Stimulated activated CD8-positive, alpha-beta memory T cell treated with anti-CD3 and anti-CD28 coated beads, Interleukin-2, amount 100 ng/mL, for 48 hours (primary cell): ENCODE data around the gene STX2.
A peak's percentile ranks its signal among the peaks of the same experiment; 100 is the strongest.
"Not testable (repeated sequence)": the region's sequence is repeated elsewhere in the genome, so short reads cannot be mapped to it uniquely, and the experiment has no call there.

Experiments used
- DNase-seq, 2 donors: peaks; one replicate each; pipeline ENCODE4 v3.0.0-alpha.2; 2020; ENCODE audit warnings: low read depth in 2 of 2

STX2 gene

DNA sequence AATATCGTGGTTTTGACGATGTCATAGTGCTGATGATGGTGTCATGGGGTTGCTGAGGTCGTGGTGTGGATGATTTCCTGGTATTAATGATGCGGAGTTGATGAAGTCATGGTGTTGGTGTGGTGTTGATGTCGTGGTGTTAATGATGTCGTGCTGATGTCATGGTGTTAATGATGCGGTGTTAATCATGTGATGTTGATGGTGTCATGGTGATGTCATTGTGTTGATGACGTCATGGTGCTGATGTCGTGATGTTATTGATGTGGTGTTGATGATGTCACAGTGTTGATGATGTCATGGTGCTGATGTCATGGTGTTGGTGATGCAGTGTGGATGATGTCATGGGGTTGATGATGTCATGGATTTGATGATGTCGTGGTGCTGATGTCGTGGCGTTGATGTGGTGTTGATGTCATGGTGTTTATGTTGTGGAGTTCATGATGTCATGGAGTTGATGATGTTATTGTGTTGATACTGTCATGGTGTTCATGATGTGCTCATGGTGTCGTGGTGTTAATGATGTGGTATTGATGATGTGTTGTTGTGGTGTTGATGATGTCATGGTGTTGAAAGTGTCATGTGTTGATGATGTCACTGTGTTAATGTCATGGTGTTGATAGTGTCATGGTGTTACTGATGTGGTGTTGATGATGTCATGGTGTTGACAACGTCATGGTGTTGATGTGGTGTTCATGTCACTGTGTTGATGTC is 74.4 kb downstream of the STX2 start:
- DNase-seq: no peak

DNA sequence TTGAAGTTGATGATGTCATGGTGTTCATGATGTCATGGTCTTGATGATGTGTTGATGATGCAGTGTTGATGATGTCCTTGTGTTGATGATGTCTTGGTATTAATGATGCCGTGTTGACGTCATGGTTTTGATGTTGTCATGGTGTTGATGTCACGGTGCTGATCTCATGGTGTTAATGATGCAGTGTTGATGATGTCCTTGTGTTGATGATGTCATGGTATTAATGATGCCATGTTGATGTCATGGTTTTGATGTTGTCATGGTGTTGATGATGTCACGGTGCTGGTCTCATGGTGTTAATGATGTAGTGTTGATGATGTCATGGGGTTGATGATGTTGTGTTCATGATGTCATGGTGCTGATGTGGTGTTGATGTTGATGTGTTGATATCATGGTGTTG is 75.0 kb downstream of the STX2 start:
- DNase-seq: no peak

DNA sequence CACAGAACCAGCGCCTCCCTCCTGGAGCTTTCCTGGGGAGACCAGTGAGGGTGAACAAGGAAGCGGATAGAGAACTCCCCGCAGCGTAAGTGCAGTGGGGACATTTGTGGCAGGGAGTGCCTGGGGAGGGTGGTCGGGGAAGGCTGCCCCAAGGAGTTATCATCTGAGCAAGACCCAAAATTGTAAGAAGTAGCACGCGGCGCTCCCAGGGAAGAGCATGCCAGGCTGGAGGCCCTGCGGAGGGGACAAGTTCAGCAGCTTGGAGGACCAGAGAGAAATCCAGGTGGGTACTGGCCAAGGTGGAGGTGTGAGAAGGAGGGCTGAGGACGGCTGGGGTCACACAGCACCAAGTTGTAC is 76.8 kb downstream of the STX2 start:
- no peak for DNase-seq

DNA sequence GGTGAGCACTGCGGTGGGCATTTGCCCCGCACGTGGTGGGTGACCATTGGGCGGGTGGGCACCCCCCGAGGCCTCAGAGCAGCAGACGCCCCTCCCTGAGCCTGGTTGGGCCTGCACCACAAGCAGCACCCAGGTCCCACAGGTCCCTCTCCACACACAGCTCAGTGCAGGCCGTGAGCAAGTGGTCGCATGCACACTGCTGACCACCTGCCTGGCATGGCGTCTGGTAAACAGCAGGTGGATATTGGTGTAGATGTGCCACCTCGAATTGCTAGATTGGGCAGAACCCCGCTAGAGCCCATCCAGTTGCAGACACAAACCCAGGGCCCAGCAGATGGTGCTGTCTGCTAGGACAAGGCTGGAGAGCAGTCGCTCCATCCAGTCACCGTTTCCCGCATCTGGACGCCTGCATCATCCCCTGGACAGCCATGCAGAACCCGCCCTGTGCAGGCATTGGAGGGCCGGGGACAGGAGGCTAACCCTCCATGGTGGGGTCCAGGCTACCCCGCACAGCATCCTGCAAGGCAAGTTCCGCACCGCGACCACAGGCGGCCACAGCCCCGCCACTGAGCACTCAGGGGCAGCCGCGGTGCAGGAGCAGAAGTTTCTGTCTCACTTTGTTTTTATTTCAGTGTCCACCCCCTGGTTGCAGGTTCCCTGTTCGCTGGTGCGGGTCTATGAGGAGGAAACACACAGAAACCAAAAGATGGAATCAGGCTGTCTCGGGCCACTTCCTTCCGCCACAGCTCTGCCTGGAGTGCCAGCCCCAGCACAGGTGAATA is 77.3 kb downstream of the STX2 start:
- peak; percentile 23 to 55 for DNase-seq

DNA sequence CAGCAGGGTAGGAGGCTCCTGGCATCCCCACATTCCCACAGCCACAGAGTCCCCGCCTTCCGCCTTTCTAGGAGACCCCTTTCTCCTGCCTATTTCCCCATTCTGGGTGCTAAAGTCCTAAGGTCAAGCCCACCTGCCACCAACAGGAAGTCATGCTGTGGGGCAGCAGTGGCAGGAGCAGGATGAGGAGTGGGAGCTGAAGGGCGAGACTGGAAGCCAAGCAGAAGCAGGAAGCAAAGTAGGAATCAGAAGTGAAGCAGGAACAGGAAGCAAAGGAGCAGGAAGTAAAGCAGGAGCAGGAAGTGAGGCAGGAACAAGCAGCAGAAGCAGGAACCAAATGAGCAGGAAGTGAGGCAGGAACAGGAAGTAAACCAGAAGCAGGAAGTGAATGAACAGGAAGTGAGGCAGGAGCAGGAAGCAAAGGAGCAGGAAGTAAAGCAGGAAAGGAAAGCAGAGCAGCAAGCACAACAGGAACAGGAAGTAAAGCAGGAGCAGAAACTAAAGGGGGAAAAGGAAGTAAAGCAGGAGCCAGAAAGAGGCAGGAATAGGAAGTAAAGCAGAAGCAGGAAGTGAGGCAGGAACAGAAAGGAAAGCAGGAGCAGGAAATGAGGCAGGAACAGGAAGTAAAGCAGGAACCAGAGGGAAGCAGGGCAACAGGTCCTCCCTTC is 84.7 kb downstream of the STX2 start:
- no peak for DNase-seq

DNA sequence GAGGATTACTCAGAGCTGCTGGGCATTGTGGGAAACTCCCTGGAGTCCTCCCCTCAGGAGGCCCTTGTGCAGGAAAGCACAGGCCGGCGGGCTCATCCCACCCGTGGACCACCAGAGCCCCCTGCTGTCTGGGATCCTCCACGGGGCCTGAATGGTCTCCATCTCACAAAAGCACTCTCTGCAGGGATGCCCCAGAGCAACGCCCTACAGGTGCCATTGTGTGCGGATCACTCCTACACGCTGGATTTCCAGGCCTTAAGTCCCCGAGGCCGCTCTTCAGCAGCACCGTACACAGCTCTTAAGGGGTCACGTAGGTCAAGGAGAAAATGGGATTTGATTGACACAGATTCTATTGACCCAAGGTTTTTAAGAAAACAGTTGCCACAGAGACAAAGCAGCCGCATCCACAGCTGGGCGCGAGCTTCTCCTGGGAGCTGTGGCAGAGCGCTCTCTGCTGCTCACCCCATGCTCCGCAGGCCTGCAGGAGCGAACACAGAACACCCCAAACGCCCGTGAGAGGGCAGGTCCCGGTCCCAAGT is 86.3 kb downstream of the STX2 start:
- no peak for DNase-seq

DNA sequence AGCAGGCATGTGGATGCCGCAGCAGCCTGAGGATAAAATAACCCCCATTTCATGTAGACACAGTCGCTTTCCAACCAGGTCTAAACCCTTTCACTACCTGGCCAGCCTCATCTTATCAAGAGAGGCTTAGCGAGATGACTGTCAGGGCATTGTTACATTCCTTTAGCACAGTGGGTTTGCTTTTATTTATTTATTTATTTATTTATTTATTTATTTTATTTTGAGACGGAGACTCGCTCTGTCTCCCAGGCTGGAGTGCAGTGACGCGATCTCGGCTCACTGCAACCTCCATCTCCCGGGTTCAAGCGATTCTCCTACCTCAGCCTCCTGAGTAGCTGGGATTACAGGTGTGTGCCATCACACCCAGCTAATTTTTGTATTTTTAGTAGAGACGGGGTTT is 87.0 kb downstream of the STX2 start:
- DNase-seq: not testable (repeated sequence)

DNA sequence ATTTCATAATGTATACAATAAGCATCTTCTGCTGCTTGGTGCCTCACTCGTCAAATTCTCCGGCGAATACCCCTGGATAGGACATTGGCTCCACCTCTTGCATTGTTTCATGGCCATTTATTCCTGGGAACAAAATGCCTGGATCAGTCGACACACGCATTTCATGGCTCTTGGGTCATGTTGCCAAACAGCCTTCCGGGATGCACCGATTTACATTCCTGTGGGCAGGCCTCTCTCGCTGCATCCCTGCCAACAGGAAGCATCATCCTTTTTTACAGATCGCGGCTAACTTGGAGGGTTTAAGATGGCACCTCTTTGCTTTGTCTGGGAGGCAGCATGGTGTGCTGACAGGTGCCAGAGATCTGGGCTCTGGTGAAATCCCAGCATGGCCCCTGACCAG is 90.3 kb downstream of the STX2 start:
- no peak for DNase-seq

DNA sequence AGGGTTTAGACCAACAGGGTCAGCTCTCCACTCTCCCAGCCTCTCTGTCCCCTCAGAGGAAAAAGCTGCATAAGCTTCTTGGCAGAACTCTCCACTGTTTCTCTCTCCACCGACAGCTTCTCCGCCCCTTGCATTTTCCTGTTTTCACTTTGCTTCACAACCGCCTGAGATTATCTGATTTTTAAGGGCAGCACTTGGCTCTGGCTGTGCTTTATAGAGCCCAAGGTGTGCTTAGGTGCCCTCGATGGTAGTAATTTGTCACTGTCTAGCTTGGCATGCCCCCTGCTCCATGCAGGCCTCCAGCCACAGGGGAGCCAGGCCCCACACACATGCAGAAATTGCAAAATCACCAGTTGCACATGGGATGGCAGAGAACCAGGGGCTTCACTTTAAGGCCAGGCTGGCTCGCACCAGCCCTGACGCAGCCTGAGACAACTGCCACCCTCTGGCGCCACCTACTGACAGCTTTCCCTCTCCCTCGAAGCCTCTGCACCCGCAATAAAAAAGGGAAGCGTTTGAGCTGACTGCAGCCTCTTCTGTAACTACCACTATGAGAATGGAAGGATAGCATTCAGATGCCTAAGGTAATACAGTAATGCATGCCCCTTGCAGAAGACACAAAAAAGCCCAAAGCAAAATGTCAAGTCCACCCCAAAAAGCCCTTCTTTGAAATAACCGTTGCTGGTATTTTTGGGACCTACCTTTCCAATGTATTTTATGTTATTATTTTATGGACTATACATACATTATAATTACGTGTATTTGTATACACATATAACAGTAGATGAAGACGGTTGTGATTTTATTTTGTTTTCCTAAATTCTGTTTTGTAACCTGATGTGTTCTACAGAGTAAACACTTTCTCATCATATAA is 90.9 kb downstream of the STX2 start:
- DNase-seq: peak; percentile 63 to 66

DNA sequence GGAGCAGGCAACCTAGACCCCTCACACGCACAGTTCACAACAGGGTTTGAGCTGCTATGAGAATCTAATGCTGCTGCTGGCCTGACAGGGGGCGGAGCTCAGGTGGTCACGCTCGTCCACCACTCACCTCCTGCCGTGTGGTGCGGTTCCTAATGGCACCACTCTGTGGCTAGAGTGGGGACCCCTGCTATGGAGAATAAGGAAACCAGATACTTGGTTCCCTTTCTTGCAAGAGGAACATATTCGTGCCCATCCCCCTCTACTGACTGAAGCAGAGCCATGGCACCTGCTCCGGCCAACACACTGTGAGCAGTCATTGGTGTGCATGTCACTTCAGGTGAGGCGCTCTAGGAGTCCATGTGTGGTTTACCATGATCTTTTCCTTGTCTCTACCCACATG is 92.5 kb downstream of the STX2 start:
- no peak for DNase-seq

DNA sequence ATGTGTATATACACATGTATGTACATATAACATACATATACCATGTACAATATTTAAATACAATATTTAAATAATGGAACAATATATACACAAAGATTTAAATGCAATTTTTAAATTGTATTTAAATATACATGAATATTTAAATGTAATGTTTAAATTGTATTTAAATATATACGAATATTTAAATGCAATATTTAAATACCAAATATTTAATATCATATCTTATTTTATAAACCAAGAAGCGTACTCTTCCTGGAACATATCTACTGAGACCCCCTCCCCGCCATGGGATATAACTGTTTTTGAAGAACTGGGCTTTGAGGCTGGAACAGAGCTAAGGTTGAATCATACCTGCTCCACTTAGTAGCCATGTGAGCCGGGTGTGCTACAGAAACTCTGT is 93.1 kb downstream of the STX2 start:
- no peak for DNase-seq

DNA sequence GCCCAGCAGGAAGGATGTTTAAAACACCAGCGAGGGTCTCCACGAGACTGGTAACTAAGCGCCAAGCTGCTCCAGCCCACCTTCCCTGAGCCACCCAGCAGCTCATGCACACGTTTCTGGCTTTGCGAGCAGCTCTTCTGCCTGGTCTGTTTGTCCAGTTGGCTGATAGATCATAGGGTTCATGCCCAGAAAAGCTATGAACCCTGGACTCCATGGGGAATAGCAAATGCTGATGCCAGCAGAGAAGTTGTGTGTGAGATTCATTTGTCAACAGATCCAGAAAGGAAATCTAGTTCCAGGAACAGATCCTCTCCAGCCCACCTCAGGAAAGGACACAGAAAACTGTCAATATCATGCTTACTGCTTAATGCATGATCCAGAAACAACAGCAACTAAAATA is 94.8 kb downstream of the STX2 start:
- no peak for DNase-seq

DNA sequence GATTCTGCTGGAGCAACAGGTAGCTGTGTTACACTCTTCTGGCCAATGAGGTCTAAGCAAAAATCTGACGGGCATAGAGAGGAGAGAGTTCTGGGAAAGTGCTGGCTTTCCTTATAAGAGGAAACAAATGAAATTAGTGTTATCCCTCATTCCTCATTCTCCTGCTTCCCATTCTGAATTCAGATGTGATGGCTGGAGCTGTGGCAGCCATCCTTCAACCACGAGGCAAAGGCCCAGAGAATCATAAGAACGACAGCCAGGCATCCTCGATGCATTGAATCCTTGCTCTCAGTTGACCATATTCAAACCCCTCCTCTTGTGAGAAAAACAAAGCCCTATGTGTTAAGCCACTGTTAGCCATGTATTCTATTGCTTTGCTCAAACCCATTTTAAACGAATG is 95.4 kb downstream of the STX2 start:
- DNase-seq: no peak

DNA sequence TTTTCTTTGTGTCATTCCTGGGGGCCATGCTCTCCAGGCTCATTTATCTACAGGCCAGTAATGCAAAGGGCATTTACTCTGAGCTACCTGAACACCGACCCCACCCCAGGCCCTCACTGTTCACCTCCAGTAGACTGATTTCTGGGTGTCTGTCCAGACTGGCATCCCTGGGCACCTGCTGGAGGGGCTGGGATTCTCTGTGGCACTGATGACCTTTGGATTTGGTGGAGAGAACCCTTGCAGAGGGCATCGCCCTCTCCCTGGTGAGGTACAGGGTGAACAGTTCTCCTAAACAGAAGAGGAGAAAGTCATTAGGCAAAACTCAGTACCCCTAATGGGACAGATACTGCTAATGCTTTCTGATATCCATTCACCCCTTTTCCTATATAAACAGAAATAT is 95.9 kb downstream of the STX2 start:
- DNase-seq: no peak

DNA sequence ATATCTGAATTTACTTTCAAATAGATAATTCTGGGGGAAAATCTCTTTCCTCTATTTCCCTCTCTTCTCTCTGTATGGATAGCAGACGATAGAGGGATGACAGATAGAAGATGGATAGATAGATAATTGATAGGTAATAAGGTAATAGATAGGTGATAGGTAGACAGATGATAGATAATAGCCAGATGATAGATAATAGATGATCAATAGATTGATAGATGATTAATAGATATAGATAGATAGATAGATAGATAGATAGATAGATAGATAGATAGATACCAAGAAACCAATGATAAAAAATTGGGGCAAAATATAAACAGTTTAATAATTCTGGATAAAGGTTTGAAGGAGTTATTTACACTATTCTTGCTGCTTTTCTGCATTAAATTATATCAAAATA is 96.3 kb downstream of the STX2 start:
- DNase-seq: no peak

DNA sequence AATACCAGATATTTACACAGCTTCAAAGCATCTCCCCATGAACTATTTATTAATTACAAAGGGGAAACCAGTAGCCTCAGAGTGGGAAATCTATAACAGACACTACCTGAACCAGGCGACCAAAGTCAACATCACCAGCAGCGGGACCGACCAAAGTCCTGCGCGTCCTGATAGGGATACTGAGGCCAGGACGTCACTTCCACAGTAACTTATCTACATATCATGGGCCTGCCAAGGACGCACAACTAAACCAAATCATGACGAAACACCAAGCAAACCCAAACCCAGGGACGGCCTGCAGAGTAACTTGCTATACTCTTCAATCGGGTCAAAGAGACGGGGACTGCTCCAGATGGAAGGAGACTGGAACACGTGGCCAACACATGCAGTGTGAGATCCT is 96.9 kb downstream of the STX2 start:
- DNase-seq: no peak
